Thyroid gland (tissue), 4 donors: ENCODE data around the gene NUP88.

Experiments
- POLR2A ChIP-seq, 2 donors: fragments of 450-650 bp; IDR thresholded peaks; one replicate each; pipeline ENCODE4 v1.6.1; 2017; ENCODE audit warnings: antibody characterized with exemption in 2 of 2, mild to moderate bottlenecking in 2 of 2, moderate library complexity in 1 of 2
- TF ChIP-seq, protein P1 (sequence below), 6 experiments: fragments of 200-600 bp in 3 of 6; fragments of 450-650 bp in 3 of 6; sonication (generic) in 3 of 6; IDR thresholded peaks; one replicate each; pipeline ENCODE4 v1.5.1; 2016 to 2019; ENCODE audit warnings: antibody characterized with exemption in 6 of 6, mild to moderate bottlenecking in 2 of 6, inconsistent platforms in 1 of 6, moderate library complexity in 1 of 6

DNA sequence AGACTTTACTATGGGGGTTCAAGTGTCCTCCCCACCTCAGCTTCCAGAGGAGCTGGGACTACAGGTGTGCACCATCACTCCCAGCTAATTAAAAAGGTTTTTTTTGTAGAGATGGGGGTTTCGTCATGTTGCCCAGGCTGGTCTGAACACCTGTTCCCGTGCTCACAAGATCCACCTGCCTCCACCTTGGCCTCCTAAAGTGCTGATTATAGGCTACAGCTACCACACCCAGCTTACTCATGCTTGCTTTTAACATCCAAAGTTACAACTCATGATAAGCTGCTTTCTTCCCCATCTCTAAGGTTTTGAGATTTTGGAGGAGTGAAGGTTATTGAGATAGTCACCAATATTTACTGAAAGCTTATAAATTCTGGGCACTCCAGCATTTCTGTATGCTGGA, 2.6 kb downstream of the NUP88 start:
- TF ChIP-seq, protein P1, sequence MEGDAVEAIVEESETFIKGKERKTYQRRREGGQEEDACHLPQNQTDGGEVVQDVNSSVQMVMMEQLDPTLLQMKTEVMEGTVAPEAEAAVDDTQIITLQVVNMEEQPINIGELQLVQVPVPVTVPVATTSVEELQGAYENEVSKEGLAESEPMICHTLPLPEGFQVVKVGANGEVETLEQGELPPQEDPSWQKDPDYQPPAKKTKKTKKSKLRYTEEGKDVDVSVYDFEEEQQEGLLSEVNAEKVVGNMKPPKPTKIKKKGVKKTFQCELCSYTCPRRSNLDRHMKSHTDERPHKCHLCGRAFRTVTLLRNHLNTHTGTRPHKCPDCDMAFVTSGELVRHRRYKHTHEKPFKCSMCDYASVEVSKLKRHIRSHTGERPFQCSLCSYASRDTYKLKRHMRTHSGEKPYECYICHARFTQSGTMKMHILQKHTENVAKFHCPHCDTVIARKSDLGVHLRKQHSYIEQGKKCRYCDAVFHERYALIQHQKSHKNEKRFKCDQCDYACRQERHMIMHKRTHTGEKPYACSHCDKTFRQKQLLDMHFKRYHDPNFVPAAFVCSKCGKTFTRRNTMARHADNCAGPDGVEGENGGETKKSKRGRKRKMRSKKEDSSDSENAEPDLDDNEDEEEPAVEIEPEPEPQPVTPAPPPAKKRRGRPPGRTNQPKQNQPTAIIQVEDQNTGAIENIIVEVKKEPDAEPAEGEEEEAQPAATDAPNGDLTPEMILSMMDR (IDR thresholded peaks at IDR 0.05) = no peak
- no peak for TF ChIP-seq POLR2A (IDR thresholded peaks at IDR 0.05)
